HepG2 (cell line): ENCODE measurements around the gene ALDH18A1.

ENCODE experiments used
- ASH2L ChIP-seq: fragments of 300-600, 200-600 bp; sonication (generic); IDR thresholded peaks from 2 replicates; pipeline ENCODE4 v1.7.0; 2017; ENCODE audit warnings: low read depth, mild to moderate bottlenecking, moderate library complexity, mixed read lengths, low read length; ENCODE audit not compliant: insufficient read length
- CTCF ChIP-seq: sonication (generic); formaldehyde crosslinking; IDR thresholded peaks from 2 replicates; pipeline ENCODE4 v1.5.0; 2020; ENCODE audit warnings: mild to moderate bottlenecking, missing genetic modification reagents, moderate library complexity
- EZH2 ChIP-seq: conservative IDR thresholded peaks from 2 replicates; pipeline ENCODE4 v1.6.1; 2012; ENCODE audit warnings: mild to moderate bottlenecking, low read depth, low read length, moderate library complexity
- FOXA1 ChIP-seq, 2 experiments: fragments of 450-650 bp in 1 of 2; sonication (generic) in 1 of 2; formaldehyde crosslinking in 1 of 2; IDR thresholded peaks; 2 replicates each; pipeline versions ENCODE4 v1.4.0 to v1.6.1; 2016 to 2020; ENCODE audit warnings: missing genetic modification reagents in 1 of 2
- KLF9 ChIP-seq: IDR thresholded peaks from 2 replicates; pipeline ENCODE4 v1.6.1; 2016; ENCODE audit warnings: low read depth
- KMT2A ChIP-seq: sonication (generic); formaldehyde crosslinking; IDR thresholded peaks from 2 replicates; pipeline ENCODE4 v1.4.0; 2020; ENCODE audit warnings: missing genetic modification reagents
- POLR2AphosphoS5 ChIP-seq: IDR thresholded peaks from 2 replicates; pipeline ENCODE4 v1.6.1; 2012; ENCODE audit warnings: low read depth, low read length
- SKIL ChIP-seq: sonication (generic); formaldehyde crosslinking; IDR thresholded peaks from 2 replicates; pipeline ENCODE4 v1.8.0; 2022; ENCODE audit warnings: missing genetic modification reagents, mild to moderate bottlenecking, moderate library complexity, borderline replicate concordance
- SMAD9 ChIP-seq: sonication (generic); formaldehyde crosslinking; IDR thresholded peaks from 2 replicates; pipeline ENCODE4 v1.5.1; 2020; ENCODE audit warnings: mild to moderate bottlenecking, missing genetic modification reagents
- ZBTB49 ChIP-seq: sonication (generic); formaldehyde crosslinking; IDR thresholded peaks from 2 replicates; pipeline ENCODE4 v1.4.0; 2020; ENCODE audit warnings: missing genetic modification reagents, borderline replicate concordance
- ZNF121 ChIP-seq: sonication (generic); formaldehyde crosslinking; IDR thresholded peaks from 2 replicates; pipeline ENCODE4 v1.5.0; 2020; ENCODE audit warnings: mild to moderate bottlenecking, missing genetic modification reagents
- ZNF407 ChIP-seq: sonication (generic); formaldehyde crosslinking; IDR thresholded peaks from one replicate; pipeline ENCODE4 v1.5.1; 2020; ENCODE audit warnings: mild to moderate bottlenecking, missing genetic modification reagents; ENCODE audit errors: not compliant biosample characterization

GRCh38 chr10:95655571-95656290 lies 780 bp downstream of the ALDH18A1 start:
- no peak for TF ChIP-seq CTCF (CRISPR knock-in tag)
- no peak for TF ChIP-seq KMT2A (CRISPR knock-in tag)
- TF ChIP-seq ZBTB49 (CRISPR knock-in tag): no peak
- TF ChIP-seq SKIL (CRISPR knock-in tag): no peak
- TF ChIP-seq FOXA1 (IDR thresholded peaks at IDR 0.05): no peak
- TF ChIP-seq FOXA1 (CRISPR knock-in tag; IDR thresholded peaks at IDR 0.05): no peak
- no peak for TF ChIP-seq ZNF121 (CRISPR knock-in tag)
- TF ChIP-seq ASH2L: peak; percentile 54
- no peak for TF ChIP-seq SMAD9
- TF ChIP-seq POLR2AphosphoS5: no peak
- TF ChIP-seq KLF9: no peak
- no peak for TF ChIP-seq ZNF407
- no peak for TF ChIP-seq EZH2
